ENCODE results near the gene CPNE8.

DNA sequence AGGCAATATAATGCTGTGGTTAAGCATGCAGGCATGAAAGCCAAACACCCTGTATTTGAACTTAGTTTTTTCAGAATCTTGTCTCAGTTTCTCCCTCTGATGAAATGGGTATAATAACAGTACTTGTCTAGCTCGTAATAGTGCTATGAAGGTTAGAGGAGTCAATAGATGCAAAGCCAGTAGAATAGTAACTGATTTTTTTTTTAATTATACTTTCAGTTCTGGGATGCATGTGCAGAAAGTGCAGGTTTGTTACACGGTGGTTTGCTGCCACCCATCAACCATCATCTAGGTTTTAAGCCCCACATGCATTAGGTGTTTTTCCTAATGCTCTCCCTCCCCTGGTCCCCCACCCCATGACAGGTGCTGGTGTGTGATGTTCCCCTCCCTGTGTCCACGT, 87.4 kb downstream of the CPNE8 start:
- TF ChIP-seq, protein P1, sequence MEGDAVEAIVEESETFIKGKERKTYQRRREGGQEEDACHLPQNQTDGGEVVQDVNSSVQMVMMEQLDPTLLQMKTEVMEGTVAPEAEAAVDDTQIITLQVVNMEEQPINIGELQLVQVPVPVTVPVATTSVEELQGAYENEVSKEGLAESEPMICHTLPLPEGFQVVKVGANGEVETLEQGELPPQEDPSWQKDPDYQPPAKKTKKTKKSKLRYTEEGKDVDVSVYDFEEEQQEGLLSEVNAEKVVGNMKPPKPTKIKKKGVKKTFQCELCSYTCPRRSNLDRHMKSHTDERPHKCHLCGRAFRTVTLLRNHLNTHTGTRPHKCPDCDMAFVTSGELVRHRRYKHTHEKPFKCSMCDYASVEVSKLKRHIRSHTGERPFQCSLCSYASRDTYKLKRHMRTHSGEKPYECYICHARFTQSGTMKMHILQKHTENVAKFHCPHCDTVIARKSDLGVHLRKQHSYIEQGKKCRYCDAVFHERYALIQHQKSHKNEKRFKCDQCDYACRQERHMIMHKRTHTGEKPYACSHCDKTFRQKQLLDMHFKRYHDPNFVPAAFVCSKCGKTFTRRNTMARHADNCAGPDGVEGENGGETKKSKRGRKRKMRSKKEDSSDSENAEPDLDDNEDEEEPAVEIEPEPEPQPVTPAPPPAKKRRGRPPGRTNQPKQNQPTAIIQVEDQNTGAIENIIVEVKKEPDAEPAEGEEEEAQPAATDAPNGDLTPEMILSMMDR (IDR thresholded peaks at IDR 0.05) = no peak
- TF ChIP-seq SIN3A (IDR thresholded peaks at IDR 0.05; ENCODE audit: borderline replicate concordance, insufficient read depth, low read depth, low read length) = no peak
- no peak for TF ChIP-seq TCF7L2 (IDR thresholded peaks at IDR 0.05; ENCODE audit: low read depth, low read length)

Data from Panc1 (cell line).